G401.6 (cell line): ENCODE data around the gene NEMP1.
"Not testable (repeated sequence)": the region's sequence is repeated elsewhere in the genome, so short reads cannot be mapped to it uniquely, and the experiment has no call there.

Source experiments
- FAIRE-seq: peaks from 2 replicates; lab custom pipeline; 2012; peaks lifted over from hg19 to GRCh38; lab: Jason Lieb, UNC

The NEMP1 gene

DNA sequence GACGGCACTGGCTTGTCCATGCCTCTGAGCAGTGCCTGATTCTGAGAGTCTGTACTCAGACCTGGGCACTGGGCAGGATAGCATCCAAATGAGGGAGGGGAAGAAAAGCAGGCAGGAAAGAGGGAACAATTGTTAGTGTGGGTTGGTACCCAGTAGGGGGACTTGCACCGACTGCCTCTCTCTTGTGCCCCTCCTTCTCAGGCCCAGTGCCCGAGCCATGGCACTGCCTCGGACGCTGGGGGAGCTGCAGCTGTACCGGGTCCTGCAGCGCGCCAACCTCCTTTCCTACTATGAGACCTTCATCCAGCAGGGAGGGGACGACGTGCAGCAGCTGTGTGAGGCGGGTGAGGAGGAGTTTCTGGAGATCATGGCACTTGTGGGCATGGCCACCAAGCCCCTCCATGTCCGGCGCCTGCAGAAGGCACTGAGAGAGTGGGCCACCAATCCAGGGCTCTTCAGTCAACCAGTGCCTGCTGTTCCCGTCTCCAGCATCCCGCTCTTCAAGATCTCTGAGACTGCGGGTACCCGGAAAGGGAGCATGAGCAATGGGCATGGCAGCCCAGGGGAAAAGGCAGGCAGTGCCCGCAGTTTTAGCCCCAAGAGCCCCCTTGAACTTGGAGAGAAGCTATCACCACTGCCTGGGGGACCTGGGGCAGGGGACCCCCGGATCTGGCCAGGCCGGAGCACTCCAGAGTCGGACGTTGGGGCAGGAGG lies 12.5 kb upstream of the NEMP1 start:
- no peak for FAIRE-seq

GRCh38 chr12:57090490-57090889 lies 11.9 kb upstream of the NEMP1 start:
- FAIRE-seq: no peak

- no peak for FAIRE-seq
Measured at GRCh38 chr12:57089271-57090245, 11.0 kb upstream of the NEMP1 start.

DNA sequence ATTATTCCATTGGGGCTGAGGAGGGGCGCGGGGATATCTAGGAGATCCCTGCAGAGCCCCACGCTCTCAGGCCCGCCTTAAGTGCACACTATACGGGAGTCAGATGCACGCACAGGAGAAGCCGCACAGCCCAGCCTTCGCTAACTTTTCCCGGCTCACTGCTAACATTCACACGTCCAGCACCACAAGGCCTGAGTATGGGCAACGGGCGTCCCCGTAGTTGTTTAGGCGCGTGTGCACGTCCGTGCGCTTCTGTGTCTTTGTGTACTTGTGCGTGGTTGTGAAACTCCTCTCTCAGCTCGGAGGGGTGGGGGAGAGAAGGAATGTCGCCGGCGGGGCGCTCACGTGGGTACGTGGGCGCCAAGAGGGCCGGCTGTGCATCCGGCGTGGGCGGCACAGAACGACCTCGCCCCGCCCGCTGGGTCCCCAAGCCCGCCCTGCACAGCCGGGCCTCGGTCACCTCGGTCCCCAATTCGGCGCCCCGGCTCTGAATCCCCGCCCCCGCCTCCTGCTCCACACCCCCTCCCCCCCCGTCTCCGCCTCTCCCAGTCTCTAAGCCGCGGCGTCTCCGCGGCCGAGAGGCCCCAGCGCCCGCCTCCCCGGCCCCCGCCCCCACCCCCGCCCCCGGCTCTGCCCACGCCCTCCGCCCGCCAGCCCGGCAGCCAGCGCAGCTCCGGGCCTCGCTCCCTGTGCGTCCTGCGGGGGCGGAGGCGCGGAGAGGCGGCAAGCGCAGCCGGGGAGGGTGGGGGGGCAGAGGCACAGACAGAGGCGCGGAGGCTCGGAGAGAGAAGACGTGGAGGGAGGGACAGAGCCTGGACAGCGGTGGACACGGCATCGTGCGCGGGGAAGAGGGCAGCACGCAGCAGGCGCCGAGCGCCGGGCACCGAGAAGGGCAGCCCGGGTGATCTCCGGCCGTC lies 10.0 kb upstream of the NEMP1 start, which contains the start of gene NAB2:
TSS of gene NAB2 (plus strand) at position 761 of the 917 bp plus-strand sequence. CDS start 158 bp downstream, outside the sequence.
- no peak for FAIRE-seq

DNA sequence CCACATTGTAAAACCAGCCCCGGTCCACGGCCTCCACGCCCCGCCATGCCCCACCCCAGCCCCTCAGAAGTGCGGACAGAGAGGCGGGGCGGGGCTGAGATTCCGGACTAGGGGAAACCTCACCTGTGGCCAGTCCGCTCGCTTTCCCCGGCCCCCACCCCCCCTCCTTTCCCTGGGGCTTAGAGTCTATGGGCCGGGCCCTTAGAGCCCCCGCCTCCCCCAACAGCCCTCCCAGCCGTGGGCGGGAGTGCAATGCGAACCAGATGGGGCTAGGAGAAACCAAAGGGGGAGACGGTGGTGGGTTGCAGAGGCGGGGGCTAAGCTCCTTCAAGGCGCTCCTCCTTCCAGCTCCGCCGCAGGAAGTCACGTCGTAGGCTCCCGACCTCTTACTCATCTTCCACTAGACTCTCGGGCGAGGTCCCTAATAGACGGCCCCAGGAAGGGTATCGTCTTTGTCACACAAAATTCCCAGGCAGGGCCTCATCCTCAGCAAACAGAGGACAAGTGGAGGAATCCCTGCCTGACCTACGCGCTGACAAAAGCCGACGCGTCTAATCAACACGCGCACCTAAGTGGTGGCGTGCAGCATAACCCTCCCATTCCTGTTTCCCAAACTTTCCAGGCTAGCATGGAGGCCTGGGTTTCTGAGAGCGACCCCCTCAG lies 9.2 kb upstream of the NEMP1 start:
- peak; percentile 21 for FAIRE-seq

DNA sequence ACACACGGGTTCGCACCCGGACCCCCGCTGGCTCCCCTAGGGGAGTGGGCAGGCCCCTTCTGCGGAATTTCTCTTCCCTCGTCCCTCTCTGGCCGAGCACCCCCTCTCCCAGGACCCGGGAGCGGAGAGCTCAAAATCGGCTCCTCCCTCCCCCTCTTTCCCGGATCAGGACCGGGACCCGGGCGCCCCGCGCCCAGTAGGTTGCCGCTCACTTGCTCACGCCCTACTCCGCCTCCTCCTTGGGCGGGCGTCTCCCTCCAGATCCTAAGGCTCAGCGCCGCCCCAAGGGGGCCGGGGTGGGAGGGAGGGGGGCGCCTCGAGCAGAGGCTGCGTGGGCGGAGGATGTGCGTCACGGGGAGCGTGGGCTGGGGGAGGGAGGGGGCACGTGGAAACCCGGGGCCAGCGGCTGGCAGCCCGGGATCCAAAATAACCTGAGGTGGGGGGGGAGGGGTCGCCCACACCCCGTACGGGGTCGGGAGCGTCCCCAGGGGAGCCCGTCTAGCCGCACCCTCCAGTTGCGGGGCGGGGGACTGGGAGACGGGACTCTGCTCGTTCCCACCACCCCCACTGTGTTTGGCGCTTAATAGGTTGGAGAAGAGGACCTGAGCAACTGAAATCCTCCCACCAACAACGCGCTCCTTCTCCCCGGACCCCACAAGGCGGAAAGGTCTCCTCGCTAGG lies 8.6 kb upstream of the NEMP1 start:
- FAIRE-seq: no peak

- peak; percentile 86 for FAIRE-seq
Measured at GRCh38 chr12:57086493-57087009, 8.0 kb upstream of the NEMP1 start.

DNA sequence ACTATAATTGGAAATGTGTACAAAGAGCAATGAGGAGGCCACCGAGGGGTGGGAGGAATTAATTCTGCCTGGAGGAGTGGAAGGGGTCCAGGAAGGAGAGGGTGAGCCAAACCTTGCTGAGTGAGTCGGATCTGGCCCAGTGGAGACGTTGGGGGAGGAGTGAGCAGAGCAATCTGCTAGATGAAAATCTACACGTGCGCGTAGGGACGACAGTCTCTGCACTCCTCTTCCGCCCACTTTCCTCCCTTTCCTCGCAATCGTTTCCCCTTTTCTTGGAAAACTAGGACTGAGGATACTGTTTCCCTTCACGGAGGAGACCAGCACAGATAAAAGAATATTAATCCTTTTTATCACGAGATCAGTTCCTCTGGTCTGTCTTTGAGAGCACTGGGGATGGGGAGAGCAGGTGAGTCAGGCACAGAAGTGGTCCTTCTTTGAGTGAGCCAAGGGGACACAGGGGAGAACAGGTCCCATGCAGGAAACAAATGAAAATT lies 7.5 kb upstream of the NEMP1 start:
- no peak for FAIRE-seq

DNA sequence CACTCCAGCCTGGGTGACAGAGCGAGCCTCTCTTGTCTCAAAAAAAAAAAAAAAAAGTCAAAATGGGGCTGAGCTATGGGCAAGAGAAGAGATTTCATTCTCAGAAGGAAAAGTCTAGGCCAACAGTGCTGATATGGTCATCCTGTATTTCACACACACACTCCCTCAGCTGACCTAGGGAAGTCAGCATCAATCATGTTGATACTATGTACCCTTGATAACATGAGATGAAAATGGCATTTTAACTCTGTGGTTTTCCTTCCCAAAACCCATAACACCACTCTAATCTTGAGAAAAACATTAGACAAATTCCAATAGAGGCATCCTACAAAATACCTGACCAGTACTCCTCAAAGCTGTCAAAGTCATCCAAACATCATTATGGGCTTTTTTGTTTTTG lies 2.3 kb upstream of the NEMP1 start:
- no peak for FAIRE-seq

DNA sequence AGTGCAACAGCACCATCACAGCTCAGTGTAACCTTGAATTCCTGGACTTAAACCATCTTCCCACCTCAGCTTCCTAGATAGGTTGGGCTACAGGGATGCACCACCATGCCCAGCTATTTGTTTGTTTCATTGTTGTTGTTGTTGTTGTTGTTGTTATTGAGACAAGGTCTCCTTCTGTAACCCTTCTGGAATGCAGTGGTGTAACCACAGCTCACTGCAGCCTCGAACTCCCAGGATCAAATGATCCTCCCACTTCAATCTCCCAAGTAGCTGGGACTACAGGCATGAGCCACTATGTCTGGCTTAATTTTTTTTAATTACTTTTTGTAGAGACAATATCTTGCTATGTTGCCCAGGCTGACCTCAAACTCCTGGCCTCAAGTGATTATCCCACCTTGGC lies 1.2 kb upstream of the NEMP1 start:
- no peak for FAIRE-seq

DNA sequence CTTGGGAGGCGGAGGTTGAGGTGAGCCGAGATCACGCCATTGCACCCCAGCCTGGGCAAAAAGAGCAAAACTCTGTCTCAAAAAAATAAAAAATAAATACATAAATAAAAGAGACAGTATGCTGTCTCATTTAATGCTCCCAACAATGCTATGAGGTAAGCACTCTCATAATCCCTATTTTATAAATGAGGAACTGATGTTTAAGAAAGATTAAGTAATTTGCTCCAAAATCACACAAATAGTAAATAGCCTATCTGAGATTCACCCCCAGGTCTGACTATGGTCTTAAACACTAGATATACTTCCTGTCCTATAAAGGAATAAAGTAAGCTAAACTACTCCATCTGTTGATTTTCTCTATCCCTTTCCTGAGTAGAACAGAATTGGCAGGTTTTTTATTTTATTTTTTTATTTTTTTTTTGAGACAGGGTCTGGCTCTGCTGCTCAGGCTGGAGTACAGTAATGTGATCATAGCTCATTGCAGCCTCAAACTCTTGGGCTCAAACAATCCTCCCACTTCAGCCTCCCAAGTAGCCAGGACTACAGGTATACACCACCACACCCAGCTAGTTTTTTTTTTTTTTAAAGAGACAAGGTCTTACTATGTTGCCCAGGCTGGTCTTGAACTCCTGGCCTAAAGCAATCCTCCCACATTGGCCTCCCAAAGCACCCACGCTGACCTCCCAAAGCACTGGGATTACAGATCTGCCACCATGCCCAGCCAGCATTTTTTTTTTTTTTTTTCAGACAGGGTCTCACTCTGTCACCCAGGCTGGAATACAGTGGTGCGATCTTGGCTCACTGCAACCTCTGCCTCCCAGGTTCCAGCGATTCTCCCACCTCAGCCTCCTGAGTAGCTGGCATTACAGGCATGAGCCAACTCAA lies 4.8 kb downstream of the NEMP1 start:
- FAIRE-seq: not testable (repeated sequence)

GRCh38 chr12:57072661-57073060 lies 5.9 kb downstream of the NEMP1 start:
- FAIRE-seq: no peak

DNA sequence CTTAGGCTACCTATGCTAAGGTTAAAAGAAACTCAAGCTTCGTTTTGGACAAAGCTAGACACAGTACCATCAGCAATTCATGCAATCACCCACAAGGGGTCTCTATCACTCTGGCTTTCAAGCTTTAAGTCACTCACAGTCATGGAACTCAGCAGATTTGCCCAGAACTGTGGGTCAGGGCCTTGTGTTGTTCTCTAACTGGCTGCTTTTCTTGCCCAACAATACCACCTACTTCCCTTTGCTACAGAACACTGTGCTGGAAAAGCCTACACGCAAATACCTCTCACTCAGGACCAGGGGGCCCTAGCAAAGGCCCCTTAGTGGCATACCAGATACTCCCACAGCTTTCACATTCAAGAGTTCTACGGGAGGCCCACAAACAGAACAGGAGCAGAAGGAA lies 9.1 kb downstream of the NEMP1 start:
- FAIRE-seq: peak; percentile 94

- FAIRE-seq: no peak
Measured at GRCh38 chr12:57066245-57066644, 12.3 kb downstream of the NEMP1 start.

DNA sequence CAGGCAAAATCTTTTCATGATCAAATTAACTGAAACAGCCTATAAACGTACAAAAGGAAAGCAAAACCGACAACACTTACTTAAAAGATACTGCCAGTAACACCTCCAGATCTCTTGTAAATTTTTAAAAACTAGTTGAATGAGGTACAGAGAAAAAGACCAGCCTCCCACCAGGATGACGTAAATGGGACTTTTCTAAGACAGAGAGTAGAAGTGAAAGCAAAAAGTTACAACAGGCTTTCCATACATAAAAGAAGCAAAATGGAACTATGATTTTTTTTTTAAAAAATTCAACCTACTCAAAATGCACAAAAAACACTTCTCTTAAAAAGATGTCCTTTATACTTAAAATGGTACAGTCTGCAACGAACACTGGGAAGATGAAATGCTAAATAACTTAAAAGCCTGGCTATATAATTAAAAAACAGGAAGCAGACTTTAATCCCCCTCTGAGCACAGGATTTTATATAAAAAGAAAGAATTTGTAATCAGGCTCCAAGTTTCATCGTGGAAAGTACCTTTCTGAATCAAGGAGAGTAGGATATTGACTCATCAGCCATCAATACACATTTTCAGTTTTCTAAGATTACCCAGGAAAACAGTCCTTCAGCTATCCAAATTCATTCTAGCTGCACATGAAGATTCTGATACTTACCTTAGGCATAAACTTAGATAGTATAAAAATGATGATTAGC lies 14.5 kb downstream of the NEMP1 start:
- FAIRE-seq: no peak

GRCh38 chr12:57058454-57058853 lies 20.1 kb downstream of the NEMP1 start:
- no peak for FAIRE-seq

DNA sequence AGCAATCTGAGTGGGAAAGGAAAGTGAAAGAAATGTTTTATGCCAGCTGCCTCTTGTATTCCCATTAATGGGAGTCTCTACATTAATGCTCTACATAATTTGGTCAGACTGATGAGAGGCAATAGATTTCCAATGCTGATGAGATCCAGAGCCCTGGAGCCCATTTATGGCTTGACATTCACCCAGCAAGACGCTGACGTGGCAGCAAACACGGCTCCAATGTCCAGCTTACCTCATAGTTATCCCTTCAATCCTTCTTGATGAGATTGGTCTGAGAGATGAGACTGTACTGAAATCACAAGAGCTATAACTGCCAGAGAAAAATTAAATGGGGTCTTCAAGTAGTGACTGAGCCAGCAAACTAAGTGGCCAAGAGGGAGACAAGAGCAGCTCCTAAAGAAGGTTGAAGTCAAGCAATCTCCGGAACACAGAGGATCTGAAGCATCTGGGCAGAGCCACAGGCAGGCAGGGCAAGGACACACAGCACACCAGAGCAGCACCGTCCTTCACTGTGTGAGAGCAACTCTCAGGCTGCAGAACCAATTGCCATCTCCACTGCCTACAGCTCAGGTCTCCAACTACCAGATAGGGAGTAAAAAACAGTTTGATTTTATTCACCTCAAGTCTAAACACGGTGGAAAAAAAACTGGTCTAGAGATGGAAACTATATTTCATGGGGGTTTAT lies 21.4 kb downstream of the NEMP1 start:
- FAIRE-seq: no peak

- no peak for FAIRE-seq
Measured at GRCh38 chr12:57055824-57056223, 22.8 kb downstream of the NEMP1 start.
